ENCODE measurements around the gene MBNL1. TPM values are rescaled to one million over a fixed set of nuclear protein-coding genes. Genes with fewer than 3 reads are reported as not detected.

Gene MBNL1
- total and polyA plus RNA-seq, 2 of the 4 experiments (the other 2 are of a cell fraction), result 127 to 664 TPM

- Histone ChIP-seq H3K79me1 (ENCODE audit: low read depth in 1 of 2, low read length in 2 of 2) (peaks cover 7 to 37% of the 10 kb centered on the region in 2 experiments; a peak in 3 of 4 replicates), H3K27ac (ENCODE audit: insufficient read depth, low read length) (no peak overlapping the region), H3K4ac (ENCODE audit: low read depth, low read length) (no peak overlapping the region), H2BK15ac (ENCODE audit: low read depth, low read length) (no peak overlapping the region), H3K56ac (ENCODE audit: extremely low read depth, insufficient read depth, low read length) (no peak overlapping the region), H3K4me2 (ENCODE audit: low read depth, low read length) (no peak overlapping the region), H3K9me1 (ENCODE audit: insufficient read depth, low read length) (peaks cover 1% of the 10 kb centered on the region; the same call in 1 of the 2 replicates), H3K4me3 (ENCODE audit: insufficient read depth, low read depth, low read length) (no peak overlapping the region), H2BK5ac (ENCODE audit: low read depth, low read length, poor library complexity, severe bottlenecking) (no peak overlapping the region), H2AK9ac (replicated peaks; ENCODE audit: low read depth, low read length, poor library complexity) (no peak overlapping the region), H3K36me3 (ENCODE audit: control insufficient read depth, insufficient read depth, low read length) (no peaks in the 10 kb centered on the region; the same call in 1 of the 2 replicates), H3K23ac (ENCODE audit: low read depth, low read length) (no peak overlapping the region), H4K20me1 (ENCODE audit: insufficient read depth, low read length) (peaks cover 22% of the 10 kb centered on the region), H4K5ac (ENCODE audit: low read depth, low read length) (no peak overlapping the region), H4K91ac (ENCODE audit: insufficient read depth, low read depth, low read length) (no peak overlapping the region), H3K9me3 (ENCODE audit: control insufficient read depth, insufficient read depth, low read length) (no peaks in the 10 kb centered on the region), H3K9ac (ENCODE audit: low read depth, low read length) (no peak overlapping the region), H2BK120ac (ENCODE audit: low read depth, low read length) (no peak overlapping the region), H4K8ac (ENCODE audit: low read depth in 2 of 2, low read length in 2 of 2) (no peak overlapping the region), H2AFZ (replicated peaks; ENCODE audit: low read length, poor library complexity) (no peak overlapping the region), H3K27me3 (ENCODE audit: control insufficient read depth, insufficient read depth, low read length) (no peaks in the 10 kb centered on the region), H3K14ac (replicated peaks; ENCODE audit: low read depth, low read length) (no peak overlapping the region), H3K18ac (ENCODE audit: low read depth, low read length) (no peak overlapping the region), H2AK5ac (ENCODE audit: low read depth, low read length) (no peak overlapping the region), H3K4me1 (ENCODE audit: control insufficient read depth, insufficient read depth, low read length) (peaks cover 10% of the 10 kb centered on the region), H2BK20ac (ENCODE audit: low read depth, low read length) (no peak overlapping the region)
- no CpG with 5 or more reads among the region's 2 CpGs for WGBS, 2 experiments (ENCODE audit: extremely low coverage in 2 of 2, insufficient read length in 1 of 2)
- in situ Hi-C loops (cut with MboI; ENCODE audit: low sequenced_read_pairs), result no loop called here
- ATAC-seq (ENCODE audit: low read depth), result no peak
- no TSS peak for BruUV-seq (replicated peaks)
- ChIA-PET POLR2A (ENCODE audit: unreplicated experiment) (no interaction called here), CTCF (interaction anchor here (0.8 kb wide), 1 partner anchor 8 kb away, joined by 3 read pairs; no protein-coding TSS in a partner anchor)
- intact Hi-C loops (cut with micrococcal nuclease), result no loop called here
- no peak for TF ChIP-seq MAZ (IDR thresholded peaks at IDR 0.05; ENCODE audit: borderline replicate concordance, low read depth, low read length)
- no peak for TF ChIP-seq CTCF (conservative IDR thresholded peaks at IDR 0.05; ENCODE audit: low read depth, low read length)
- no peak for TF ChIP-seq RAD21 (IDR thresholded peaks at IDR 0.05; ENCODE audit: low read length)
- no peak for TF ChIP-seq BHLHE40 (IDR thresholded peaks at IDR 0.05; ENCODE audit: low read depth, low read length)
- no peak for TF ChIP-seq RFX5 (IDR thresholded peaks at IDR 0.05; ENCODE audit: low read depth, low read length)
- no peak for TF ChIP-seq MXI1 (IDR thresholded peaks at IDR 0.05; ENCODE audit: borderline replicate concordance, low read depth, low read length)
- TF ChIP-seq SMC3 (IDR thresholded peaks at IDR 0.05; ENCODE audit: low read depth, low read length), result no peak
- no peak for TF ChIP-seq POLR2A (IDR thresholded peaks at IDR 0.05; ENCODE audit: low read depth, low read length)
- TF ChIP-seq RCOR1 (IDR thresholded peaks at IDR 0.05; ENCODE audit: insufficient replicate concordance, low read length), result no peak
- no peak for TF ChIP-seq CEBPB (IDR thresholded peaks at IDR 0.05; ENCODE audit: low read depth, low read length)
- no peak for DNase-seq
- dilution Hi-C loops (cut with HindIII; ENCODE audit: low sequenced_read_pairs, unreplicated experiment), result no loop called here
Observed at GRCh38 chr3:152313430-152313829, 44.7 kb downstream of the MBNL1 start.
